HuH-7 (cell line): ENCODE measurements around the gene ACTA1.
"Not testable (repeated sequence)": the region's sequence is repeated elsewhere in the genome, so short reads cannot be mapped to it uniquely, and the experiment has no call there.

Experiments used
- DNase-seq: peaks from one replicate; pipeline ENCODE4 v3.0.0; 2011; ENCODE audit warnings: low spot score

Gene ACTA1

GRCh38 chr1:229409616-229410369 lies 24.1 kb downstream of the ACTA1 start:
- DNase-seq = no peak

- DNase-seq = no peak
Measured at GRCh38 chr1:229408458-229409037, 25.3 kb downstream of the ACTA1 start.

GRCh38 chr1:229407206-229408026 lies 26.5 kb downstream of the ACTA1 start:
- DNase-seq = peak; percentile 41

- DNase-seq = peak; percentile 79
Measured at GRCh38 chr1:229406798-229407197, 27.1 kb downstream of the ACTA1 start.

- peak; percentile 43 for DNase-seq
Measured at GRCh38 chr1:229403573-229403972, 30.3 kb downstream of the ACTA1 start.

- no peak for DNase-seq
Measured at GRCh38 chr1:229402993-229403392, 30.9 kb downstream of the ACTA1 start.

GRCh38 chr1:229402329-229402728 lies 31.6 kb downstream of the ACTA1 start:
- not testable (repeated sequence) for DNase-seq

DNA sequence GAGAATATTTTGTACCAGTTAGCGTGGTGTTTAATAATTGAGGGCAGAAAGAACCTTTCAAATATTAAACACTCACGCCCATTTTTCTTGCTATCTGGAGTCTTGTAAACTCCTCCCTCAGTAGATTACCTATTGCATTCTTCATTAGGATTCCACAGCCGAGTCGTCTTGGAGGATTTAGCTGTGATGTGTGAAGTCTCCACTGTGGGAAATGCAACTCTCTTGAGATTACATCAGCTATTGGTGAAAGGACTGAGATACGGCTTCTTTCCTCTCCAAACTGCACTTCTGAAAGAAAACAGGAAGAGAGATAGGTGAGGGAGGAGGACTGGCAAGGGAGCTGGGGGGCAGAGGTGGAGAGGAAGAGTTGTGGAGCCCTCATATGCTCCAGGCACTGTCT lies 36.1 kb downstream of the ACTA1 start:
- DNase-seq = no peak

GRCh38 chr1:229396585-229397206 lies 37.2 kb downstream of the ACTA1 start:
- DNase-seq = no peak

- DNase-seq = not testable (repeated sequence)
Measured at GRCh38 chr1:229394517-229394916, 39.4 kb downstream of the ACTA1 start.

DNA sequence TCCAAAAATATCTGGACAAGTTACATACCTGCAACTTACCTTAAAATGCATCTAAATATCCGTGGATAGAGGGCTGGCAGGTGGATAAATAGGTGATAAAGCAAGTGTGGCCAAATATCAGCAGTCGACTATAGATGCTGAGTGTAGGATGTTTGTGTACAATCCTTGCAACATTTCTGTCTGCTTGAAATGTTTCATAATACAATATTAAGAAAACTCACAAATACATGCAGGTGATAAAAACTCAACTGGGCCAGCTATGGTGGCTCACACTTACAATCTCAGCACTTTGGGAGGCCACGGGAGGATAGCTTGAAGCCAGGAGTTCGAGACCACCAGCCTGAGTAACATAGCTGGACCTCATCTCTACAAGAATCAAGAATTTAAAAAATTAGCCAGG lies 41.0 kb downstream of the ACTA1 start:
- no peak for DNase-seq

- DNase-seq = no peak
Measured at GRCh38 chr1:229390130-229390529, 43.8 kb downstream of the ACTA1 start.

DNA sequence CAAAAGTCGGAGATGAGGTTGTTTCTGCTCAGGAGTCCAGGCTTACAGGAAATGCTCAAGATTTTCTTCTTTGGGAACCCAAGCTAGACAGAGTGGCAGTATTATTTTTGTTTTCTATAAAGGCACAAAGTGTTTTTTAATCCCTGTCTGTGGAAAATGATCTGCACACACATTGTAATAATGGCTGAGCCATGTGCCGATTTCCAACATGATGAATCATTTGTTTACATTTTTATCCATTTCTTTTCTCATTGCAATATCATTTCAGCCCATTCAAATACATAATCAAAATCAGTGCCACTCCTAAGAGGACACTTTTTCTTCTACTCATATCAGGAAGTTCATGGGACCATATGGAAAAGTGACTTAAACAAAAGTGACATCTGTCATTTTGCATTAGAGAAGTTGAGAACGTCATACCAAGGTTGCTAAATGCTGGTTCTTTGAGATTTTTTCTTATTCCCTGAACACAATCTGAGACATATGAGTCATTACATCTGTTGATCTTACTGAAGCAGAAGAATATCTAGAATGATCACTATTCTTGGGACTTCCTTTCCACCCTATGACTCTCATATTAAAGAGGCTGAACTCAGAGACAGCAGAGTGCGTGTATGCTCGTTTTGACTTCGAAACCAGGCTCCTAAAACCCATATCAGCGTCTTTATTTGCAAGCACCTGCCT lies 44.9 kb downstream of the ACTA1 start:
- DNase-seq = no peak

- DNase-seq = no peak
Measured at GRCh38 chr1:229385853-229386456, 47.9 kb downstream of the ACTA1 start.

DNA sequence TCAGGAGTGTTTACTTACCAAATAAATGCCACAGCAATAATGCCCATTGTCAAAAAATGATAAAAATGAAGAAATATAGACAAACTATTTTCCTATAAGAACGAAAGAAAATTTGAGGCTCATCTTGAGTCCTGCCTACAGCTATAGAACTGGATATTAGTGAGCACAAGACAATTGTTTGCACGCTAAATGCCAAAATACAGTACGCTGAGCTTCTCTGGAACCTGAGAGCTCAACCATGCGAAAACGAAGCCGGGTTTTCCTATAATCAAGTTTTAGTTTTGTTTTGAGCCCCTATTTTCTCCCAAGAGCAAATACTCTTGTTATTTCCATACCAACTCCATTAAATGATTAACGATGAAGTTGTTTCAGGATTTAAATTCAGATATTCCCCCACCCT lies 49.1 kb downstream of the ACTA1 start:
- no peak for DNase-seq

DNA sequence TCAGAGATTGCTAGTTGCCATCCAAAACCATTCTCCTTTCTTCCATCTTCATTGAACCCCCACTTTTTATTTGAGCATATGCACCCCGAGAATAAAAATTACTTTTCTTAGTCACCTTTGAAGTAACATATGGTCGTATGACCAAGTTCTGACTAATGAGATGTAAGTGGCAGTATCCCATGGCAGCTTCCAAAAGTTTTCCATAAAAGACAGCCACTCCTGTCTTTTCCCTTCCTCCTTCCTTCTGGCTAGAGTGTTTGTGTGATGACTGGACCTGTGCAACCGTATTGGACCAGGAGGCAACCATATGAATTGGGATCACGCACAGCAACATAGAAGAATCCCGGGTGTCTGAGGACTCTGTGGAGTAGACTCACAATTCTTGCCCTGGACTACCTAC lies 49.9 kb downstream of the ACTA1 start:
- DNase-seq = no peak

- no peak for DNase-seq
Measured at GRCh38 chr1:229383188-229383587, 50.7 kb downstream of the ACTA1 start.
